Pancreas (tissue), 10 donors: ENCODE results near the gene RETSAT. TPM values are rescaled to one million over a fixed set of nuclear protein-coding genes. Genes with fewer than 3 reads are reported as not detected.

Experiments
- ATAC-seq, 4 donors: fragments of 200-7000 bp; cut with Tn5 transposase; one replicate each; pipeline versions ENCODE4 v1.8.0 to v1.9.1; 2020; ENCODE audit warnings: mild to moderate bottlenecking in 4 of 4, moderate library complexity in 4 of 4
- DNase-seq, 6 donors: peaks; one replicate each; pipeline ENCODE4 v3.0.0-alpha.2; 2020
- FAIRE-seq: peaks from 2 replicates; lab custom pipeline; 2012; peaks lifted over from hg19 to GRCh38; lab: Jason Lieb, UNC
- H3K27ac ChIP-seq, 4 donors: fragments of 200-600 bp; sonication (generic); 1 replicate in 3 of 4; 2 replicates in 1 of 4; pipeline versions ENCODE4 v1.5.0 to v1.8.0; 2020
- H3K27me3 ChIP-seq, 4 donors: fragments of 200-600 bp; one replicate each; pipeline ENCODE4 v1.8.0; 2021
- H3K36me3 ChIP-seq, 3 donors: fragments of 200-600 bp; sonication (generic) in 1 of 3; one replicate each; pipeline versions ENCODE4 v1.5.0 to v1.8.0; 2020 to 2021
- H3K4me1 ChIP-seq, 3 donors: fragments of 200-600 bp; one replicate each; pipeline ENCODE4 v1.8.0; 2021
- H3K4me3 ChIP-seq, 4 donors: fragments of 200-600 bp; sonication (generic) in 2 of 4; one replicate each; pipeline versions ENCODE4 v1.5.0 to v1.8.0; 2020 to 2021
- H3K9me3 ChIP-seq, 4 donors: fragments of 200-600 bp; one replicate each; pipeline ENCODE4 v1.8.0; 2021
- CTCF ChIP-seq, 4 donors: fragments of 200-600 bp; sonication (generic) in 3 of 4; IDR thresholded peaks; one replicate each; pipeline versions ENCODE4 v1.5.0 to v1.8.0; 2021; ENCODE audit warnings: antibody characterized with exemption in 4 of 4
- WGBS, 2 donors: extraction: QIAGEN DNeasy Blood & Tissue Kit; methylation state at CpG; one replicate each; pipeline ENCODE4 v1.1.7; 2013; 5-methylcytosine and 5-hydroxymethylcytosine counted together
- intact Hi-C, 3 donors: fragments of 100-400 bp; cut with DNase I; formaldehyde crosslinking; loops; one replicate each; pipeline versions ENCODE4 v1.11.1 to v1.14.2; 2022
- polyA plus RNA-seq, 2 donors: library from polyadenylated mRNA; stranded (reverse); fragments of 200-250 nt; gene quantifications; one replicate each; pipeline ENCODE4 v1.2.3, GENCODE V29; 2013
- total RNA-seq, 6 donors: library from RNA; stranded (reverse); fragmentation: NEBNext Ultra II Directional in 4 of 6; extraction: Animal tissue kit (Norgen Biotek cat#: 25700) in 4 of 6; gene quantifications; one replicate each; pipeline versions ENCODE4 v1.2.1 to v1.2.4, GENCODE V29; 2021 to 2023
- donor health status: healthy with polysubstance abuse.
- donor health status: DM: no; HTN: no; CAD: no; lungs with moderate emphysema.
- donor health status: DM: no; HTN: no; CAD: no.
- donor health status: control.
- donor health status: control.
- donor health status: Bipolar disorder and iron deficiency.
- donor health status: DM: yes; HTN: yes; CAD: no.
- donor health status: DM: no; HTN: no; CAD: no.
- donor health status: DM: no; HTN: no; CAD: no.
- donor health status: DM: yes; HTN: yes; CAD: no.

RETSAT gene
- total and polyA plus RNA-seq, 8 donors, result 20.7 to 48.3 (median 29.6) TPM

- intact Hi-C loops, result no loop called here
- Histone ChIP-seq H3K9me3 (no peaks in the 10 kb centered on the region), H3K27me3 (no peaks in the 10 kb centered on the region), H3K4me3 (no peak overlapping the region), H3K36me3 (no peaks in the 10 kb centered on the region), H3K4me1 (peaks cover 0 to 14% (median 5%) of the 10 kb centered on the region in 3 donors), H3K27ac (peak overlapping the region; percentile 4 to 75 (median 54))
- DNase-seq (no peak), ATAC-seq (peak; percentile 57 to 80 (median 67)), FAIRE-seq (no peak)
- WGBS, 2 donors, result 36 to 39% methylated on average over 5 of the region's 5 CpGs
- TF ChIP-seq CTCF (IDR thresholded peaks at IDR 0.05), result no peak
These were observed 42.5 kb upstream of the RETSAT start for GRCh38 chr2:85396531-85397470.

- WGBS, 2 donors, result 89 to 91% methylated on average over 14 of the region's 14 CpGs
- no peaks in the 10 kb centered on the region for H3K36me3 ChIP-seq
- intact Hi-C loops, result no loop called here
- no peaks in the 10 kb centered on the region for H3K9me3 ChIP-seq
- no peak overlapping the region for H3K4me3 ChIP-seq
- TF ChIP-seq CTCF (IDR thresholded peaks at IDR 0.05), result no peak
- DNase-seq (no peak), FAIRE-seq (no peak), ATAC-seq (no peak)
- peak overlapping the region; percentile 4 to 75 (median 54) for H3K27ac ChIP-seq
- peaks cover 0 to 14% (median 5%) of the 10 kb centered on the region in 3 donors for H3K4me1 ChIP-seq
- no peaks in the 10 kb centered on the region for H3K27me3 ChIP-seq
These were observed 41.7 kb upstream of the RETSAT start for GRCh38 chr2:85395912-85396475.

GRCh38 chr2:85394976-85395375 is 40.6 kb upstream of the RETSAT start:
- ATAC-seq (no peak), DNase-seq (no peak), FAIRE-seq (no peak)
- TF ChIP-seq CTCF (IDR thresholded peaks at IDR 0.05), result no peak
- intact Hi-C loops, result no loop called here
- Histone ChIP-seq H3K4me1 (peaks cover 0 to 14% (median 5%) of the 10 kb centered on the region in 3 donors), H3K4me3 (no peak overlapping the region), H3K9me3 (no peaks in the 10 kb centered on the region), H3K27me3 (no peaks in the 10 kb centered on the region), H3K27ac (no peak overlapping the region), H3K36me3 (no peaks in the 10 kb centered on the region)
- WGBS, 2 donors, result 79 to 85% methylated on average over 6 of the region's 6 CpGs

- H3K27ac ChIP-seq, result no peak overlapping the region
- intact Hi-C loops, result no loop called here
- H3K4me3 ChIP-seq, result no peak overlapping the region
- no peaks in the 10 kb centered on the region for H3K27me3 ChIP-seq
- ATAC-seq (no peak), DNase-seq (no peak), FAIRE-seq (no peak)
- H3K9me3 ChIP-seq, result no peaks in the 10 kb centered on the region
- H3K4me1 ChIP-seq, result peaks cover 0 to 14% (median 5%) of the 10 kb centered on the region in 3 donors
- TF ChIP-seq CTCF (IDR thresholded peaks at IDR 0.05), result no peak
- WGBS, 2 donors, result 86 to 93% methylated on average over 4 of the region's 4 CpGs
- H3K36me3 ChIP-seq, result no peaks in the 10 kb centered on the region
These were observed 39.9 kb upstream of the RETSAT start for GRCh38 chr2:85394261-85394681.
